NCI-H748 (cell line): ENCODE data around the gene HAPLN2.
"Not testable (repeated sequence)": the region's sequence is repeated elsewhere in the genome, so short reads cannot be mapped to it uniquely, and the experiment has no call there.

Experiments
- DNase-seq: peaks from one replicate; lab custom pipeline; 2025; ENCODE audit not compliant: unreplicated experiment; lab: John Stamatoyannopoulos, UW

Gene HAPLN2

DNA sequence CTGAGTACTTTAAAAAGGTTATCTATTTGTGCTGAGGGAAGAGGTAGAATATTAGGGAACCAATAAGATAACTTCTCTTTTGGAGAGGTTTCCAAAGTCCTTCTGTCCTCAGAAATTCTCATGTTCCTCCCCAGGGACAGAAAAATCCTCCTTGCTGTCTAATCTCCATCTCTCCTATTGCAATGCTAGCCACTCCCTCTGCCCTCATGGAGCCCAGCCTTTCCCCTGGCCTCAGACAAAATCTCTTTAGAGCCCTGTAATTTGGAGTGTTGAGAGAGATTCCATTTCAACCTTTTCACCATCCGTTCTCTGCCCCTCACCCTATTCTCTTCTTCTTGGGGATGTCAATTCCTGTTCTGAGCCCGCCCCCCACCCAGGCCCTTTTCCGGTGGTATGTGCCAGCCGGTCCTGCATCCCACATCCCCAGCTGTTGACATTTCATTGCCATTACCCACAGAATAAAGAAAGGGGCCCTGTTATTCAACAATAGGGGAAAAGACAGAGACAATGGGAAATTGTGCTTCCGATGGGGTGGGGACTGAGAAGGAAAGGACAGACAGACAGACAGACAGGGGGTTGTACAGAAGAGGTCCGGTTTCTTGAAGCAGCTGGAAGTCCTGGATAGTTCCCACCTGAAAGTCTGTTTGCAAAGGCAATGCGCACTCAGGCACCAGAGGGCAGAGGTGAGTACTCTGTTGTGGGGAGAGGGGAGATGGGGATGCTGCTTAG lies at the start of gene HAPLN2:
HAPLN2 (plus strand) TSS at position 563 of the 729 bp plus-strand sequence. CDS start 4,076 bp downstream, outside the sequence.
- DNase-seq = peak; percentile 60

DNA sequence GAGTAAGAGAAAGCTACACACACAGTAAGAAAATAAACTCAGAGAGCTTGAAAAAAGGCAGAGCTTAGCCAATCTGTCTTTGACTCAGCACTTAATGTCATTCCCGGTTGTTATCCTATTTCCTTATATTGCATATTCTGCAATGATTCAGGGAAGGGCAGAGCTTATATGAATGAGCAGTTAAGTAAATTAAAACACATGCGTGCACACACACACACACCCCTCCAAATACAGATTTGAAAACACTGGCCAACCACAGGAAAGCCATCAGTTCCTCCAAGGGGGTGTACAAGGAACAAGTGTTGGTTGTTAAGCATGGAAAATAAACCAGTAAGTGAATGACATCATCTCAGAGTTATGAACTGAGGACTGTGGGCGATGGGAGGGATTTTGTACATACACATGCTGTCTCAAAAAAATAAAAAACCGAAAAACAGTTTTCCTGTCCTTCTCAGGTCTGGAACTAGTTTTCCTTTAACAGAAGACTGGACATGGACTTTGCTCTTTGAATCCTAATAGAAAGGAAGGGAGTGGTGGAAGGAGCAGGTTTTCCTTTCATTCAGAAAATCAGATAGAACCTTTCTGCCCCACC lies 47.9 kb upstream of the HAPLN2 start:
- no peak for DNase-seq

DNA sequence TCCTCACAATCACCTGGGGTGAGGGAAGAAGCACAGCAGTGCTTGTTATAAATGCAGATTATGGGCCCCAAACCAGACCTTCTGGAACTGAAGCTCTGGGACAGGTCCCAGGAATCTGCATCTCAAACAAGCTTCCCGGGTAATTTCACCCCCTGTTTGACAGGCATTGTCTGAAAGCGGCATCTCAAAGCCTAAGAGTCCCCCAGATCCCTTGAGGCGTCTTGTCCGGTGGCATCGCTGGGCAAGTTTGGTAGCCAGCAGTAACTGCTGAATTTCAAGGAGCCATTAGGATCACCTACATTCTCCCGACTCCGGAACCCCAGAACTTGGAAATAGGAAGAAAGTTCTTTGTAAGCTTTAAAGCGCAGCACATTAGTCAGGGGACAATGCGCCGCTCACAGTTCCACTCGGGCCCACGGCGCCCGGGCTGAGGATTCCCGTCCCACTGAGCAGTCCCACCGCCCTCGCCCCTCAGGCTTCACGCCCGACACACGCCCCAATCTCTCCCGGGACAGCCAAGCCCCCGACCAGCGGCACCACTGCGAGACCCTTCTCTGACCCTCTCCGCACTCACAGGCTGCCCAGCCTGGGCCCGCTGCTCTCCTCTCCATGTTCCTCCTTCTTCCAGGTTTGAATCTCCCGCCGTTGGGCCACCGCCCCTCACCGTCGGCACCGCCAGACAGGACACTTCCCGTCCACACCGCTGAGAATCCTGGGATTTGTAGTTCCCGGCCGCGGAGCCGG lies 47.1 kb upstream of the HAPLN2 start, which contains the start of gene IQGAP3:
IQGAP3 (minus strand) TSS at position 647 of the 744 bp plus-strand sequence; CDS start at position 611, 36 bp downstream.
- peak; percentile 89 for DNase-seq

DNA sequence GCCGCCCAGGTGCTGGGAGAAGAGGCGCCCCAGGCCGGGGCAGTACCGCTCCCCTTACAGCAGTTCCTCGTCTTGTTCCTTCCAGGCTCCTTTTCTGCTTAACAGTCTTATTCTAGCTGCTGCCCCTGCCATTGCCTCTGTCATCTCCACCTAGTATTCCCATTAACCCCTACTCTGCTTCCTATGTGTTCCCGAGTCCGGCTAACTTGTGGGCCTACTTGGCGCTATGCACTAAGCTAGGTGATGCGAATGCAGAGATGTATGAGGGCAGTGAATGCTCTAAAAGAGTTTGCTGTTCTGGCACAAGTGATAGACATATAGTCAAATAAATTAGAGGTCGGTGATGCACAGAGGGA lies 46.6 kb upstream of the HAPLN2 start:
- no peak for DNase-seq

DNA sequence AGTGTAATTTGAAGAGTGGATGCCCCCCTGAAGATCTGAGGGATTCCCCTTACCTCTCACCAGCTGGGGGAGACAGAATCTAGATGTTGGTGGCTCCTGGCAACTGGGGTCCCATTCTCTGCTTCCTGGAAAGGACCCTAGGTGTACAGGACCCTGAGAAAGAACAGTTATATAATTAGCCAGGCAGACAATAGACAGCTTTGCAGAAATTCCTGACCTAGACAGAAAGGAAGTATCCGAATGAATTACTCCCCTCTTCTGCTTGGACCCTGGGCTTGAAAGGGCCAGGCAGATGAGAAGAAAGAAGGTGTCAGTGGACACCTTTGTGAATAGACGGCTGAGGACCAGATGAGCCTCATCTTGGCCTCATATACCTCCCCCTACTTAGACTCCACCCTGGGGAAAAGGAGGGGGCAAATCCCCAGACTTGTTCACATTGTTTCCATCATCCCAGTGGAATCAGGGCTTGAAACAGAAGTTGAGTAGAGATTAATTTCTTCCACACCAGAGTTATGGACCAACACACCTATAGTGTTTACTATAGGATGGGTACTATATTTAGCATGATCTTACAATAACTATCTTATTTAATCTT lies 45.1 kb upstream of the HAPLN2 start:
- no peak for DNase-seq

DNA sequence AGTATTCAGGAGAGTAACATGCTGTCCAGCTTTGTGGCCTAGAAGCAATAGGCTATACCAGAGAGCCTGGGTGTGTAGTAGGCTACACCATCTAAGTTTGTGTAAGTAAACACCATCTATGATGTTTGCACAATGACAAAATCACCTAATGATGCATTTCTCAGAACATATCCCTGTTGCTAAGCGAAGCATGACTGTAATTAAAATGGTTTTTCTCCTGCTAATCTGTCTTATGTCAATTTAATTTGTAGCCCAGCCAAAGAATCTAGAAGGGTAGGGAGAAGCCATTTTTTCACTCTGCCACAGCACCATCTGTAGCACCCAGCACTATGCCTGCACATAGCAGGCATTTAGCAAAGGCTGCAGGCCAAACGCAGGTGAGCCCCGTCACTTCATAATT lies 41.7 kb upstream of the HAPLN2 start:
- DNase-seq = peak; percentile 50

DNA sequence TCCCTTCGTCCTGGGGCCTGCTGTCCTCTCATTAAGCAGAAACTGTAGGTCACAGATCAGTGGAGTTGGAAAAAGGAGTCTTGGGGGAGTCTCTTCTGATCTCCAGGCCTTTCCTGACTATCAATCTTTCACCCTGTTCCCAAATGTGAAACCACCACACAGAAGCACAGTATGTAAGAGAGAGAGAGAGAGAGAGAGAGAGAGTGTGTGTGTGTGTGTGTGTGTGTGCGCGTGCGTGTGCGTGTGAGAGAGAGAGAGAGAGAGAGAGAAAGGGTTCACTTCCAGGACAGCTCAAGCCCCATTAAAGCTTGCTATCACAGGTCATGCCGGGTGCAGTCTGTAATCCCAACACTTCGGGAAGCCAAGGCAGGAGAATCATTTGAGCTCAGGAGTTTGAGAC lies 41.2 kb upstream of the HAPLN2 start:
- DNase-seq = no peak

DNA sequence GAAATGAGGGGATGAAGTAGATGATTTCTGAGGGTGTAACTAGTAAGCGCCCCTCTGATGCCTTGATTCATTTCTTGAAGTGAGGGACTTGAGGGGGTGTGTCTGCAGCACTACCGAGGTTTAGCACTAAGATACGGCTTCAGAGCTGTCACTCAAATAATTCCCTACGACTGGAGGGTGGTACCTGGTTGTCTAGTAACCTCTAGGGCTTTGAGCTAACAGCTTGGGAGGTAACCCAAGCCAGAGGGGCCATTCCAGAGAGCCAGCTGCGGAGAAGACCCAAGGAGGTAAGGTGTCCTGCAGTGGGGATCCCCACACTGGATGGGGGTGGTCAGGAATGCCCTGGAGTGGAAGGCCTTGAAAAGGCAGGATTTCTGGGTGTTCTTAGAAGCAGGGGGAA lies 39.7 kb upstream of the HAPLN2 start, which contains the start of gene TTC24:
TTC24 (plus strand) TSS at position 252 of the 400 bp plus-strand sequence. CDS start 1,642 bp downstream, outside the sequence.
- no peak for DNase-seq

DNA sequence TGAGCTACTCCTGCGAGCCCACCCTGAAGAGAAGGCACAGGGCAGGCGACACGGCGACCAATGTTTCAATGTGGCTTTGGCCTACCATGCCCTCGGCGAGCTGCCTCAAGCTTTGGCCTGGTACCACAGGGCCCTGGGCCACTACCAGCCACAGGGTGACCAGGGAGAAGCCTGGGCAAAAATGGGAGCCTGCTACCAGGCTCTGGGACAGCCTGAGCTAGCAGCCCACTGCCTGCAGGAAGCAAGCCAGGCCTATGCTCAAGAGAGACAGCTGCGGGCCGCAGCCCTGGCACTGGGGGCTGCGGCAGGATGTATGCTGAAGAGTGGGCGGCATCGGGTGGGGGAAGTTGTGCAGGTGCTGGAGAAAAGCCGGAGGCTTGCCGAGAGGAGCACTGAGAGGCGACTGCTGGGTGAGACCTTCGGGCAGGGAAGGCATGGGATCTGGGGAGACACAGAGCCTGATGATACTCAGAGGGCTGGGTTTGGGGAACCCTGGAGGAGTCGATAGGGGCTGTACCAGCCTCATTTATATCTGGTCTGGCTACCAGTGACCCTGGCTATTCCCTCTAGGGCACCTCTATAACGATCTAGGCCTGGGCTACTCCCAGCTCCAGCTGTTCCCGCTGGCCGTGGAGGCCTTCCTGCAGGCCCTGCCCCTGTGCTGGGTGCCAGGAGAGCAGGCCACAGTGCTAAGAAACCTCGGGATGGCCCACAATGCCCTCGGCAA lies 37.4 kb upstream of the HAPLN2 start:
- no peak for DNase-seq

DNA sequence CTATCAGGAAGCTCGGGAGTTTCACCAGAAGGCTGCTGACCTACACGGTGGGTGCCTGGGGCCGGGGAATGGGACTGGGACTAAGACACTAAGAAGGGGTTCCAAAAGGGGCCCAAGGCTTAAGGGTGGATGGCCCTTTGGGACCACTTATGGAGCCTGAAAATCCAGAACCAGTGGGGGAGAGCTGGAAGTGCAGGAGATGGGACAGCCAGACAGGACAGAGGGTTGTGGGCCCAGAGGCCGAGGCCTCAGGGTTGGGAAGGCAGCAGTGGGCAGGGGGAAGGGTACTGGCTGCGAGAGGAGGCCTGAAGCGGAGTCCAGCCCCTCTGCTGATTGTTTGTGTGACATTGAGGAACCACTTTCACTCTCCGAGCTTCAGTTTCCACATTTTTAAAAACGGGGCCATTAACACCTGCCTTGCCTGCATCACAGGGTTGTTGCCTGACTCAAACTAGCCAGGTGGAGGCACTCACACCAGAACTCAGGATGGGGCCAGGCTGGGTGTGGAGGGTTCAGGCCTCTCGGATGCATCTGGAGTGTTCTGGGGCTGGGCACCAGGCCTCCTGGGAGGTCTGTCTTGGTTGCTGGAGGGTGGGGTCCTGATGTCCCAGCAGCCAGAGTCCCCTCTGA lies 36.7 kb upstream of the HAPLN2 start:
- DNase-seq = no peak

DNA sequence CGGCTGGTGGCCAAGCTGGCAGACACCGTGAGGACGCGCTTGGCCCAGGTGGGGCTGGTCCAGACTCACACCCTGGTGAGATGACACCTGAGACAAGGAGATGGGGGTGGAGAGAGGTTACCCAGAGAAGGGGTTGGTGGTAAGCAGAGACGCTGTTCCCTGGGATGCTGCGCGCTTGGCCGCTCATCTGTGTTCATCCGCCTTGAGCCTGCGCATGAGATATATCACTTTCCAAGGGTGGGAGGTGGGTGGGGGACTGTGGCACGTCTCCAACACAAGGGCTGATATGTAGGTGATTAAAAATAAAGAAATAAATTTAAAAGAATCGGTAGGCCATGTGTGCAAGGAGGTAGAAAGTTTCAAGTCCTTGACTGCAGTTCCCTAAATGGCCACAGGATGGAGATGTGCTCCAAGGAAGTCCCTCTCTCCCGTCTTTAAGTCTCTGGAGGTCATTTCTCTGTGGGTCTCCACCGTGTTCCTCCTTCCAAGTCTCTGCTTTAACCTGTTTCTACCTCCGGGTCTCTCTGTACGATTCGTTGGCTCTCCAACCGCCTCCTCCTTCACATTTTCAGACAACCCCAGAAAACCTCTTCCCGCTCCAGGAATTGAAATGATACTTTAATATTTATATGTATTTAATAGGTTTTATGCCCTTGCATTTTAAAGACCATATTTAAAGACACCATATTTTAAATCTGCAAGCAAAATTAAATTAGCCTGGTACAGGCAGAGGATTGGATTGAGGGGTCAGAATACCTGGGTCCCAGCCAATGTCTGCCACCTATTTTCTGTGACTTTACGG lies 35.2 kb upstream of the HAPLN2 start:
- DNase-seq = peak; percentile 76

DNA sequence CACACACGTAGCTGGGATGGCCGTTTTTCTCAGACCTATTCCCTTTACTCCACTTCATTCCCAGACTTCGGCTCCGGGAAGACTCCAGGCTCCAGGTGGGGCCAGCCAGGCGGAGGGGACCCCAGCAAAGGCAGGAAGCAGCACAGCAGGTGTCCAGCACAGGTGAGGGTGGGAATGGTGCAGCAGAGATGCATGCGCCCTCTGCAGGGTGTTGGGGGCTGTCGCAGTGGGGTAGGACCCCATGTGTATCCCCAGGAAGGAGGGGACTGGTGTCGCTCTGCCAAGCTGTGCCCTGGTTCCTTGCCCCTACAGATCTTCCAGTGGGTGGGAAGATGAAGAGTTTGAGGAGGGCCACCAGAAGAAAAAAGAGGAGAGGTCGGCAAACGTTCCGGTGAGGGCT lies 34.4 kb upstream of the HAPLN2 start:
- peak; percentile 57 for DNase-seq

DNA sequence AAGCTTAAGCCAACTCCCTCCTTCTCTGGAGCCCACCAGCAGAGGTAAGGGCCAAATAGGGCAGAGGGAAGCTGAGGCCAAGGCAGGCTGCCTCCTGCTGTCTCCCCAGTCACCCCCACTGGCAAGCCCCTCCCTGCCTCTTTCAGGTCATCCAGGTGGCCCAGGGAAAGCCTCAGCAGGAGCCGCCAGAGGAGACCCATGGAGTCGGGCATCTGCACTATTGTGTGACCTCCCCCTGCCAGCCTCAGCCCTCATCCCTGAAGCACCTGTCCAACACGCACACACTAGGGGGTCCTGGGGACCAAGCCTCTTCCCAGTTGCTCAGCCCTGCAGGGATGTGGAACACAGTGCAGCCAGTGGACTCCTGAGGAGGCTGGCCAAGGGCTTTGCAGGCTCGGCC lies 32.9 kb upstream of the HAPLN2 start:
- DNase-seq = no peak

DNA sequence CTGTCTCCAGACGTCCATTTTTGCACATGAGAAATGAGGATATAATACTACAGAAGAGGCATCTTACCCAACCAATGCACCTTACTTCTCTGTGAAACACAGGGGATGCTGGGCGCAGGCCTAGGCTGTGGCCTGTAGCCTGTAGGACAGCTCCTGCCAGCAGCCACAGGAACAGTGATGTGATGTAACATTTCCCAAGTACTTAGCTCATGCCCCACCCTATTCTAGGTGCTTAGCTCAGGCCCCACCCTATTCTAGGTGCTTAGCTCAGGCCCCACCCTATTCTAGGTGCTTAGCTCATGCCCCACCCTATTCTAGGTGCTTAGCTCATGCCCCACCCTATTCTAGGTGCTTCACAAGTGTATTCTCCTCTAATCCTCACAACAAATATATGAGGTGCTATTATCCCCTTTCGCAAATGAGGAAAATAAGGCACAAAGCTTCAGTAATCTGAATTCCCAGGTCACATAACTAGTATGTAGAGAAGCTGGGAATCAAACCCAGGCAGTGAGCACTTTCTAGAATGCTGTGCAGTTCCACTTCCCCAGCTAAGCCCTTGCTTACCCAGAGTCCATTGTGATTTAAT lies 32.2 kb upstream of the HAPLN2 start:
- DNase-seq = no peak

DNA sequence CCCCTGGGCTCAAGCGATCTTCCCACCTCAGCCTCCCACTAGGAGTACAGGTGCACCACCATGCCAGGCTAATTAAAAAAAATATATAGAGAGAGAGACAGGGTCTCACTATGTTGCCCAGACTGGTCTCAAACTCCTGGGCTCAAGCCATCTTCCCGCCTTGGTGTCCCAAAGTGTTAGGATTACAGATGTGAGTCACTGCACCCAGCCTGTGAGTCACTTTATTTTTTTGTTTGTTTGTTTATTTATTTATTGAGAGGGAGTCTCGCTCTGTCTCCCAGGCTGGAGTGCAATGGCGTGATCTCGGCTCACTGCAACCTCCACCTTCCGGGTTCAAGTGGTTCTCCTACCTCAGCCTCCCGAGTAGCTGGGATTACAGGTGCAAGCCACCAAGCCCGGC lies 31.3 kb upstream of the HAPLN2 start:
- DNase-seq = not testable (repeated sequence)

DNA sequence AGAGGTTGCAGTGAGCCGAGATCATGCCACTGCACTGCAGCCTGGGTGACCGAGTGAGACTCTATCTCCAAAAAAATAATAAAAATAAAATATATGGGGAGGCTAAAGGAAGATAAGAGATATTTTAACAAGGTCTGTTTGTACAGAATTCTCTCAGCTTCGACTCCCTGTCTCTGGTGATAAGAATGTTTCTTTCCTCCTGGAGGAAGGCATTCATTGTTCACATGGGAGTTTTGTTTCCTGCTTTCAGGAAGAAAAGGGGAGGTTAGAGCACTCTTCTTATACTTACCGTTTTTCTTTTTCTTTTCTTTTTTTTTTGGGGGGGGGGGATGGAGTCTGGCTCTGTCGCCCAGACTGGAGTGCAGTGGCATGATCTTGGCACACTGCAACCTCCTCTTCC lies 29.7 kb upstream of the HAPLN2 start:
- DNase-seq = no peak

DNA sequence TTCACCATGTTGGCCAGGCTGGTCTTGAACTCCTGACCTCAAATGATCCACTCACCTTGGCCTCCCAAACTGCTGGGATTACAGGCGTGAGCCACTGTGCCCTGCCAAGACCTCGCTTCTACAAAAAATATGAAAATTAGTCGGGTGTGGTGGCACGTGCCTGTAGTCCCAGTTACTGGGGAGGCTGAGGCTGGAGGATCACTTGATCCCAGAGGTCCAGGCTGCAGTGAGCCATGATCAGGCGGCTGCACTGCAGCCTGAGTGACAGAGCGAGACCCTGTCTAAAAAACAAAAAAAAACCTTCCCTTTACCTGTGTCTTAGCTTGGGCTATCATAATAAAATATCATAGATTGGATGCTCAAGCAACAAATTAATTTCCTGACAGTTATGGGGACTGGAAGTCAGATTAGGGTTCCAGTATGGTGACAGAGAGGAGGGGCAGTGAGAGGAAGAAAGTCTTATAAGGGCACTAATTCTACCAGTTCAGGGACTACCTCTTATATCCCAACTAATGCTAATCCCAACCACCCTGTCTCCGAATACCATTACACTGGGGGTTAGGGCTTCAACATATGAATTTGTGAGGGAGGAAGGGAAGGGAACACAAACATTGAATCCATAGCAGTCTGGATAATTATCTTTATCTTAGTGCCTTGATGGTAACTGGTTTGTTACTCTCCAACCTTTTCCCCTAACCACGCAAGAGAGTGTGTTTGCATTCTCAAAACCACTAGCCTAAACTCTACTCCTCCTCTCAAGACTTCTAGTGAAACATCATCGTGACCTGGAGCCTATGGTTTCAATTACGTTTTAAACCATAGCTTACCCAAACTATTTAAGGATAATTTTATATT lies 28.7 kb upstream of the HAPLN2 start:
- DNase-seq = no peak

DNA sequence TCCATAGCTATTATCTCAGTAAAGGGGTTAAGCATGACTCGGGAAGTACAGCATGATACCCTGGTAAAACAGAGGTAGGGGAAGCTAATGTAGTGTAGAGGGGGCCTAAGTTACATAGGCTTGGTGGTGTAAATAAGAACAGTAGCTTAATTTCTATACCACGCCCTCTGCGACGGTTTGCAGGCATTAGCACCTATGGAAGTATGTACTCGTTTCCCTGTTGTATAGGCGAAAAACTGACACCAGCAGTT lies 28.1 kb upstream of the HAPLN2 start:
- DNase-seq = peak; percentile 73
